ENCODE data around the gene D2HGDH. TPM values are rescaled to one million over a fixed set of nuclear protein-coding genes. Genes with fewer than 3 reads are reported as not detected.

The D2HGDH gene
- total and polyA plus RNA-seq, 2 of the 13 experiments (the other 11 are each of a cell fraction or from before 2014, with no cell fraction given), result 19.2 to 20.3 TPM

- Histone ChIP-seq H3K36me3 (replicated peaks in 1 of 2; ENCODE audit: control insufficient read depth in 1 of 2, insufficient read depth in 2 of 2, low read length in 2 of 2) (no peaks in the 10 kb centered on the region; a peak in 1 of 5 replicates), H3K79me2 (ENCODE audit: insufficient read depth, low read length) (peaks cover 24% of the 10 kb centered on the region), H3K4me1 (ENCODE audit: insufficient read depth, low read length) (peaks cover 65% of the 10 kb centered on the region), H3K27ac (ENCODE audit: extremely low read length, insufficient read depth, low read length) (peak overlapping the region; percentile 92), H3K4me2 (ENCODE audit: low read depth, low read length) (peak overlapping the region; percentile 85), H2AFZ (ENCODE audit: low read length) (no peak overlapping the region), H3K4me3 (replicated peaks in 1 of 3; ENCODE audit: insufficient read depth in 1 of 3, low read depth in 2 of 3, low read length in 3 of 3) (peak overlapping the region; percentile 67 to 82 (median 76)), H3K9me3 (ENCODE audit: low read length) (no peaks in the 10 kb centered on the region), H3K9ac (ENCODE audit: insufficient read depth, low read depth, low read length) (peak overlapping the region; percentile 92), H4K20me1 (ENCODE audit: insufficient read depth, low read length) (no peaks in the 10 kb centered on the region), H3K27me3 (ENCODE audit: control insufficient read depth in 1 of 2, insufficient read depth in 2 of 2, low read length in 2 of 2) (no peaks in the 10 kb centered on the region; a peak in 1 of 5 replicates)
- DNase-seq (ENCODE audit: low spot score) (peak; percentile 83), FAIRE-seq (no peak), ATAC-seq (peak; percentile 8)
- WGBS (ENCODE audit: low lambda C conversion rate), result under 1% methylated on average over 16 of the region's 38 CpGs
- BruUV-seq (replicated peaks), result no TSS peak
- intact Hi-C loops (cut with micrococcal nuclease; ENCODE audit: unreplicated experiment) (loop anchor here (2.0 kb wide), 2 partner anchors 37 to 47 kb away; partner anchors contain the start of gene NEU4), in situ Hi-C loops (cut with HindIII; ENCODE audit: extremely low pct_ligation_motif_present, low pct_unique_long_range_greater_than_20kb) (loop anchor here (5.0 kb wide), 1 partner anchor 36 kb away; the partner anchor contains the start of gene NEU4)
- POLR2A ChIA-PET, result interaction anchor here (0.9 to 8.9 kb wide), 25 partner anchors 7 to 162 kb away, joined by 3 to 218 read pairs (median 5); partner anchors contain the start of genes D2HGDH, DTYMK, ING5 and NEU4
- CTCF ChIA-PET (ENCODE audit: low intra/inter-chr PET ratio, low total read pairs), result no interaction called here
- TF ChIP-seq ZNF230 (CRISPR knock-in tag; IDR thresholded peaks at IDR 0.05) (no peak; the same call in 1 of the 2 replicates), YEATS2 (CRISPR knock-in tag; IDR thresholded peaks at IDR 0.05; ENCODE audit: borderline replicate concordance) (peak; percentile 55; the same call in 1 of the 2 replicates), ZNF7 (CRISPR knock-in tag; IDR thresholded peaks at IDR 0.05) (peak; percentile 27; the same call in 1 of the 2 replicates), POLR2A (IDR thresholded peaks at IDR 0.05; ENCODE audit: insufficient read depth in 1 of 2, low read depth in 2 of 2, low read length in 2 of 2) (peak in 1 of 2 experiments; percentile 89; a peak in 2 of 4 replicates), ZNF879 (CRISPR knock-in tag; IDR thresholded peaks at IDR 0.05) (peak; percentile 97), CERS6 (CRISPR knock-in tag; IDR thresholded peaks at IDR 0.05) (no peak; the same call in 1 of the 2 replicates), PATZ1 (CRISPR knock-in tag; IDR thresholded peaks at IDR 0.05) (peak; percentile 100), MAF1 (CRISPR knock-in tag; IDR thresholded peaks at IDR 0.05; ENCODE audit: borderline replicate concordance) (peak; percentile 80; the same call in 1 of the 2 replicates), KLF9 (CRISPR knock-in tag; IDR thresholded peaks at IDR 0.05; ENCODE audit: low read depth) (no peak), ZNF777 (CRISPR knock-in tag; IDR thresholded peaks at IDR 0.05) (peak; percentile 52), KAT8 (CRISPR knock-in tag; IDR thresholded peaks at IDR 0.05) (no peak), ZEB1 (IDR thresholded peaks at IDR 0.05; ENCODE audit: insufficient replicate concordance, low read depth) (no peak), U2AF2 (IDR thresholded peaks at IDR 0.05; ENCODE audit: low read depth, low read length) (no peak), NR2F6 (IDR thresholded peaks at IDR 0.05) (no peak), NR2F6 (CRISPR knock-in tag; IDR thresholded peaks at IDR 0.05) (peak; percentile 71; the same call in 1 of the 2 replicates), MAZ (IDR thresholded peaks at IDR 0.05; ENCODE audit: borderline replicate concordance, low read depth, low read length) (0 out of 2 replicates have a peak, but pooled peaks have one; percentile 32), MAZ (CRISPR knock-in tag; IDR thresholded peaks at IDR 0.05; ENCODE audit: low read depth) (0 out of 2 replicates have a peak, but pooled peaks have one; percentile 30), ZNF572 (CRISPR knock-in tag; IDR thresholded peaks at IDR 0.05) (peak; percentile 66; the same call in 1 of the 2 replicates), DNMT1 (CRISPR knock-in tag; IDR thresholded peaks at IDR 0.05) (peak; percentile 80; the same call in 1 of the 2 replicates), MIER2 (CRISPR knock-in tag; IDR thresholded peaks at IDR 0.05) (no peak; the same call in 1 of the 2 replicates), ZNF253 (CRISPR knock-in tag; IDR thresholded peaks at IDR 0.05; ENCODE audit: borderline replicate concordance) (peak; percentile 90; the same call in 1 of the 2 replicates)
- TF ChIP-seq, protein P1, sequence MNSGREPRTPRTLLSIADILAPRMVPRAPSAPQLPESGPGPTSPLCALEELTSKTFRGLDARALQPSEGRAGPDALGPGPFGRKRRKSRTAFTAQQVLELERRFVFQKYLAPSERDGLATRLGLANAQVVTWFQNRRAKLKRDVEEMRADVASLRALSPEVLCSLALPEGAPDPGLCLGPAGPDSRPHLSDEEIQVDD (CRISPR knock-in tag; IDR thresholded peaks at IDR 0.05; ENCODE audit: borderline replicate concordance), result peak; percentile 96
Observed at GRCh38 chr2:241771286-241772062, 37.0 kb downstream of the D2HGDH start.

Measured in HepG2 (cell line).